NCI-H187 treated with DMSO at 0.1 percent for 48 hours (cell line): ENCODE measurements around the gene OR10R2.

Source experiments
- DNase-seq: peaks from one replicate; lab custom pipeline; 2025; lab: John Stamatoyannopoulos, UW

The OR10R2 gene

DNA sequence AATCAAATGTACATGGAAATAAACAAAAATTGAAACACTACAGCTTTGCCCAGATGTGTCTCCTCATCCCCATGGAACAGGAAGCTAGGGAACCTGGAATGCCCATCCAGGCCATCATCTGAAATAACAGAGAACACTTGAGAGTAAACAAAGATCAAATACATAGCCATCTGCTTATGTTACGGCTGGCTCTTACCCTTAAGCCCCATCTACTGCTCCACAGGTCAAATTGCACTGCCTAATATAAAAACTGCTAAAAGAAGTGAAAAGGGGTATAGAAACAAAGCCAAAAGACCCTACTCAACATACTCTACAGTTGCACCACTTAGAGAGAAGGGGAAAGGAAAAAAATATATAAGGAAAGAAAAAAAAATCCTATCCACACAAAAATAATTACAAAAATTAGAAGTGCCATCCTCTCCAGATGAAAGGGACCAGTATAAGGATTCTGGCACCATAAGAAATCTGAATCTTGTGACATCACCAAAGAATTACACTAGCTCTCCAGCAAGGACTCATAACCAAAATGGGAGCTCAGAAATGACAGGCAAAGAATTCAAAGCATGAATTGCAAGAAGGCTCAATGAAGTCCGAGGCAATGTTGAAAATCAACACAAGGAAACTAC is 55.3 kb downstream of the OR10R2 start:
- no peak for DNase-seq
